GOT3 (cell line): ENCODE results near the gene CDK3.
A peak's percentile ranks its signal among the peaks of the same experiment; 100 is the strongest.

Experiments used
- DNase-seq: peaks from one replicate; lab custom pipeline; 2025; ENCODE audit warnings: mixed read lengths; lab: John Stamatoyannopoulos, UW

Gene CDK3

GRCh38 chr17:76014100-76014924, 13.7 kb downstream of the CDK3 start:
- peak; percentile 14 for DNase-seq

- no peak for DNase-seq
These were observed 14.2 kb downstream of the CDK3 start for GRCh38 chr17:76014925-76015261.

- DNase-seq: no peak
These were observed 17.1 kb downstream of the CDK3 start for GRCh38 chr17:76017481-76018339.

- no peak for DNase-seq
These were observed 17.7 kb downstream of the CDK3 start for GRCh38 chr17:76018340-76018680.

- no peak for DNase-seq
These were observed 18.1 kb downstream of the CDK3 start for GRCh38 chr17:76018801-76019200.

DNA sequence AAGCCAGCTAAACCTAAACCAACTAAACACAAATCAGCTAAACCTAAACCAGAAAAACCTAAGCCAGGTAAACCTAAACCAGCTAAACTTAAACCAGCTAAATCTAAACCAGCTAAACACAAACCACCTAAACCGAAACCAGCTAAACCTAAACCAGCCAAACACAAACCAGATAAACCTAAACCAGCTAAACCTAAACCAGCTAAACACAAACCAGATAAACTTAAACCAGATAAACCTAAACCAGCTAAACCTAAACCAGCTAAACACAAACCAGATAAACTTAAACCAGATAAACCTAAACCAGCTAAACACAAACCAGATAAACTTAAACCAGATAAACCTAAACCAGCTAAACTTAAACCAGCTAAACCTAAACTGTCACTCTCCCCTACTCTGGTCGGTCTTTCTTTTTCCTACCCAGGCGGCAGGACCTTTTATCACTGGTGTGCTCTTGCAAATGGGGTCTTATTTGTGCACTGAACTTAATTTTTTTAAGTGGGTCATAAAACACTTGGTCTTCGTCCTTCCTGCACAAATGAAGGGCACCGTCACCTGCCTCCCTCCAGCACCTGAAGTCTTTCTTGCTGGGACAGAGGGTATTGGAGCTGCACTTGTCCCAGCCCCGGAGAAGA, 19.3 kb downstream of the CDK3 start:
- no peak for DNase-seq

DNA sequence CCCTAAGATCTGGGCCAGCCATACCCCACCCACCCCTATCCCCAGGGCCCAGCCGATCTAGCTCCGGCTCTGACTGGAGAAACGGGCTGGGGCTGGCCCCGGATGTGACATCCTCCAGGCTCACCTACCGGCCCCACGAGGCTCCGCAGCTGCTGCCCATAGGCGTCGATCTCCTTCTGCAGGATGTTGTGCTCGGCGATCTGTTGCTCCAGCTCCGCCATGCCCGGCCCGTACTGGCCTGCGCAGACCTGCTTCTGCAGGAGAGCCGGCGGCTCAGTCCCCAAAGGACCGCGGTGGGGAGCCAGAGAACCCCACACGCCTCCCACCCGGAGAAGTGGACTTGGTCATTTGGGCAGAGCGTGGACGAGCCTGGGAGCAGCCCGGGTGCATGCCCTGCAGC, 21.6 kb downstream of the CDK3 start:
- no peak for DNase-seq

DNA sequence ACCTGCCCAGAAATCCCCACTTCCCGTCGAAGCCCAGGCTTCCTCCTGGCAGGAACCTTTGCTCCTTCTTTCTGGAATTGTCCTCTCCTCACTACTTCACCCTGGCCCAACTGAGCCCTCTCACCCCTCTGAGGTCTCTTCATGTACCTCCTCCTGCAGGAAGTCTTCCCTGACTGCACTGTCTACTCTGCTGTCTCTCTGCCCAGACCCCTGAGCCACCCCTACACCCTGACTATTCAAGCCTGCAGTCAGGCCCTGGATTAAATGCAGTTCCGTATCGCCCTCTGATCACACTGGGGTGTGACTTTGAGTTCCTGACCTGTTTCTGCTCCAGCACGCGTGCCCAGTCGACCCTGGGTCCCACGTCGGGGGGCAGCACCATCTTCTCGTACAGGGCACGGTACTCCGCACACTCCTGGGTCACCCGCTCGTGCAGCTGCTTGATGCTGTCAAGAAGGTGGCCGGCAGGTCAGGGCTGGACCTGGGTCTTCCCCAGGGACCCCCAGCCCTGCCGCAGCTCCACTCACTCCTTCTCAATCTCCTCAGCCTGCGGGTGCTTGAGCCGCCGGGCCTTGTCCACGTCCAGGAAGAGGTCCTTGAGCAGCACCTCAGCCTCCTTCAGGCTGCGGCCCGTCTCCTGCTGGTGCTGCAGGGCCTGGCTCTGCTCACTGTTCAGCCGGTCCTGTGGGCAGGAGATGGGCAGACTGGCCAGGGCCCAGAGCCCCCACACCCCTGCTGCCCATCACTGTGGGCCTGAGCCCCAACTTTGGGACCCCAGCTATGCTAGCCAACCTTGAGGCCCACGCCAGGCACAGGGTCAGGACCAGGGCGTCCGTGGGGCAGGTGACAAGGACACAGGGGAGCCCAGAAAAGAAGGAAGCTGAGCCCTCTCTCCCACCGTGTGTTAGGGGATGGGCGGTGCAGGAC, 22.6 kb downstream of the CDK3 start:
- DNase-seq: no peak

DNA sequence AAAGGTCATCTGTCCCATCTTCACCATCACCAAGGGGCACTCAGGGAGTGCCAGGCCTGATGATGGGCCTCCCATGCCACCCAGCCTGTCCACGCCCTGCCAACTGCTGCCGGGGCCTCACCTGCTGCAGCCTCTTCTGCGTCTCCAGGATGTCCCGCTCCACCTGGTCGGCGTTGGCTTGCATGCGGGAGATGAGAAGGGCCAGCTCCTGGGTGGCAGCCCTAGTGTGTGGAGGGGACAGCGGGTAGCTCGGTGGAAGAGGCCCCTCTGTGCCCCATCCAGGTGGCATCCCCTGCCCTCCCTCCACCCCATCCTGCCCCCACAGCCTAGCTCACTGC, 23.2 kb downstream of the CDK3 start:
- no peak for DNase-seq

- DNase-seq: no peak
These were observed 23.7 kb downstream of the CDK3 start for GRCh38 chr17:76024353-76024752.

GRCh38 chr17:76025294-76025693, 24.6 kb downstream of the CDK3 start:
- DNase-seq: no peak

DNA sequence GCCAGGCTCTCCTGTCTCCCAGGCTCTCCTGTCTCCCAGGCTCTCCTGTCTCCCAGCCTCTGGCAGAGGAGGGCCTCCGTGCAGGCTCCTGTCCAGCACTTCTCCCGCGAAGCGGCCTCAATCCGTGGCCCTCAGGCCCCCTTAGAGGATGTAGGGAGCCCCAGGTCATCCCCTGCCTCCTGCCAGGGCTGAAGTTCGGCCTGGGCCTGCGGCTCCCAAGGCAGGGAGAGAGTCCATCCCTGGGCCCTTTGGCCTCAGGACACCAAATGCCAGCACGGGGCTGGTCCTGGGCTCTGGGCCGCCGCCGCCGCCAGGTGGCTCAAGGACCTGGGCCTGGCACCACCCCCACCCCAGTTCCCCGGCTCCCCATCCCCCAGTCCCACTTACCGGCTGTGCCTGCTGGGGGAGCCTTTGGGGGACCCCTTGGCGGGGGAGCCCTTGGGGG, 26.1 kb downstream of the CDK3 start:
- DNase-seq: no peak

- DNase-seq: no peak
These were observed 26.6 kb downstream of the CDK3 start, which contains the start of gene EVPL for GRCh38 chr17:76027159-76027839. EVPL (minus strand) TSS chr17:76027306; CDS start chr17:76027198, 108 bp downstream.

DNA sequence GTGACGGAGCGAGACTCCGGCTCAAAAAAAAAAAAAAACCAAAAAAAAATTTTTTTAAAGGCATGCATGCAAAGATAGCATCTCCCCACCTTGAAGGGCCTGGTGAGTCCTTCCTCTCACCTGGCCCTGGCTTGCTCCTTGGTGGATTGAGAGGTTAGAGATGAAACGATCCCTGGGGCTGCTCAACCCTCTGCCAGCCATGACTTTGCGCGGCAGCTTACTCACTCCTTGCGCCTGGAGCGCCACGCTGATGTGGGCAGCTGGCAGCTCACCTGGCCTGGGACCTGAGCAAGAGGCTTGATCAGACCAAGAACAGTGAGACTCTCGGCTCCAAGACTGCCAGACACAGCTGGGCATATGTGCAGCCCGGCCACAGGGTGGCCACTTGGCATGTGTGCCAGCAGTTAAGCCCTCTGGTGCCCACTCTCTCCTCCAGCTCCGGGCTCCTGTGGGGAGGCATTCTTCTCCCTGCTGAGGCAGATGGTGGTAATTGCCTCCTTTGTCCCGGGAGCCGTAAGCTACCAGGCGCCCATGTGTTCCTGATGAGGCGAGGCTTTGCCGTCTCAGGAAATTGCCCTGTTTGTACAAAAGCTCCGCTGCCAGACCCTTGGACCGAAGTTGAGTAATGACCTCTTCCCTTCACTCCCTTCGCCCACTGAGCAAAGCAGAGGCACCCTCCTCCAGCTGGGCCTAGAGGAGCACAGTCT, 31.6 kb downstream of the CDK3 start:
- no peak for DNase-seq

GRCh38 chr17:76032780-76033108, 32.1 kb downstream of the CDK3 start:
- DNase-seq: no peak

GRCh38 chr17:76033139-76033538, 32.5 kb downstream of the CDK3 start:
- DNase-seq: no peak

DNA sequence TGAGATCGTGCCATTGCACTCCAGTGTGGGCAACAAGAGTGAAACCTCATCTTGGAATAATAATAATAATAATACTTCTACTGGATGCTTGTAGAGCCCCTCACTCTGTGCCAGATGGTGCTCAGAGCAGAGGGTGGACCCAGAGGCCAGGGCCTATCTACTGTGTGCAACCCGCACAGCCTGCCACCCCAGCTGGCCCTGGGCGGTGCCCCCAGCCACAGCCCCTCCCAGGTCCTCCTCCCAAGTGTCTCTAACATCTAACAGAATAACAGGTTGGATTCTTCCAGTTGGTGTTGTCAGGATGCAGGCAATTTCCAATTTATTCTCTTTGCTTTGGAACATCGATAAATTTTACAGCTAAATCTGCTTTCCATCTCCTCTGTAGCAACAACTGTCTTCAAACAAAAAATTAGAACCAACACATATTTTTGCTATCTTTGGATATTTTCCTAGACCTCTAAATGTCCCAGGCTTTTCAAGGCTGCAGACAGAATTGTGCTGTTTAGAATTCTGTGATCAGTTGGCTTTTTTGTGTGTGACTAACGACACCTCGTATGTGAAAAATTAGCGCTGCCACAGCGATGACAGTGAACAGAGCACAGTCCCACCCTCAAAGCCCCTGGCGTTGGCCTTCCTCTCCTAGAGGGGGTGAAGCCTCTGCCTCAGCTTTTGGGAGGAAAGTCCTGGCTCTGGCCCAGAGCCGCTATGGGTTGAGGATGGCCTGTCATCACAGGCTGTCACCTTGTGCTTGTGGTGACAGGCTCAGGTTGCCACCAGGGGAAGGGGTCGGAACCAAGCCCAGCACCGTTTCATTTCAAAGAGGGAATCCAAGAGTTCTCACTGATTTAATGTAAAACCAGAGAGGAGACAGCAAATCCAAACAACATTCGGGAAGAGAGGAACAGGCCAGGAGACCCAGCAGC, 34.0 kb downstream of the CDK3 start:
- DNase-seq: no peak

GRCh38 chr17:76036497-76037261, 36.0 kb downstream of the CDK3 start:
- no peak for DNase-seq

DNA sequence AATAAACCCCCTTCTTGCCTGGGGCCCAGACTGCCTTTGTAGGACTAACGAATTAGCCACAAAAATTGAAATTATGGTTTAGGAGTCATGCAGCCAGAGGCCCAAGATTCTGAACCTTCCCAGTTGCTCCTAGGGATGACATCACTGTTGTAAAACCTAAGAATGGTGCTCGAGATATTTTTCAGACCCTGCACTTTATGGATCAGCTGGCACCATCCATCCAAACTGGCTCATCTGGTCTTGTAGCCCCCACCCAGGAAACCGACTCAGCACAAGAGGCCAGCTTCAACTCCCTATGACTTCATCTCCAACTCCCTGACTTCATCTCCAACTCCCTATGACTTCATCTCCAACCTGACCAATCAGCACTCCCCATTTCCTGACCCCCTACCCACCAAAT, 37.4 kb downstream of the CDK3 start:
- DNase-seq: no peak
